ENCODE data around the gene GYPE.
"Not testable (repeated sequence)": the region's sequence is repeated elsewhere in the genome, so short reads cannot be mapped to it uniquely, and the experiment has no call there.

GYPE gene

DNA sequence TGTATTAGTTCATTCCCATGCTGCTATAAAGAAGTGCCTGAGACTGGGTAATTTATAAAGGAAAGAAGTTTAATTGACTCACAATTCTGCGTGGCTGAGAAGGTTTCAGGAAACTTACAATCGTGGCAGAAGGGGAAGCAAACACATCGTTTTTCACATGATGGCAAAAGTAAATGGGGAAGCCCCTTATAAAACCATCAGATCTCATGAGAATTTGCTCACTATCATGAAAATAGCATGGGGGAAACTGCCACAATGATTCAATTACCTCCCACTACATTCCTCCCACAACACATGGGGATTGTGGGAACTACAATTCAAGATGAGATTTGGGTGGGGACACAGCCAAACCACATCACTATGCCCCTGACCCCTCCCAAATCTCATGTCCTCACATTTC is 35.4 kb downstream of the GYPE start:
- DNase-seq (ENCODE audit: low read depth) = not testable (repeated sequence)

DNA sequence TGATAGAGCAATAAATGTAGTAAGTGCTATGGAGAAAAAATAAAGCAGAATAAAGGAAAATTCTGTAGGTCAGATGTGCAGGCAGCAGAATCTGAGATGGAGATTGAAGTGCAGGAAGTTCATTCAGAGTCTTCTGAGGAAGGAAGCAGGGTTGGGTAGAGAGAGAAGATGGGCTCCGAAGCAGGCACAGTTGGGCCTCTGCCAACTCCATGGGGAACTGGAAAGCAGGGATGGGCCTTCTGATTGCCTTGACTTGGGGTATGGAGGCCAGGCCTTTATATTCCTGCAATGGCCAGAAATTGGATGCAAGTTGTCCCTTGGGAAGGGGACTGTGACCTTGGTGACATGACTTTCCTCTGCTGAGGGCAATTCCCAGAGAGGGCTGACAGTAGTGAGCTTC is 42.6 kb downstream of the GYPE start:
- not testable (repeated sequence) for DNase-seq (ENCODE audit: low read depth)

DNA sequence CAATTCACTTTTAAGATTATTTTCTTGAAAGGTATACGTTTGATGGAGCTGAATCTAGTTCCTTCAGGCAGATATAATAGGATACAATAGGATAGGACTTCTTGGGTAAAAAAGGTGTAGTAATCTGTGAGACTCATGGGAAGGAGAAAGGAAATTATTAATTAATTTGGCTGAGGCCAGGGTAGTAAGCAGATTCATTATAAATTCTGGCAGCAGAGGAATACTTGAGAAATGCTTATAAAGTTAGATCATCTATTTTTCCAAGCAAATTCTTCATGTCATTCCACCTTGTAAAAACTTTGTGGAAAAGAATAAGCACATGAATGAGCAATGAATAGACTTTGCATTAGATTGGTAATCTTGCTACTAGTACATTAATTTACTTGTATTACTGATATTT is 46.9 kb downstream of the GYPE start:
- DNase-seq (ENCODE audit: low read depth) = no peak

DNA sequence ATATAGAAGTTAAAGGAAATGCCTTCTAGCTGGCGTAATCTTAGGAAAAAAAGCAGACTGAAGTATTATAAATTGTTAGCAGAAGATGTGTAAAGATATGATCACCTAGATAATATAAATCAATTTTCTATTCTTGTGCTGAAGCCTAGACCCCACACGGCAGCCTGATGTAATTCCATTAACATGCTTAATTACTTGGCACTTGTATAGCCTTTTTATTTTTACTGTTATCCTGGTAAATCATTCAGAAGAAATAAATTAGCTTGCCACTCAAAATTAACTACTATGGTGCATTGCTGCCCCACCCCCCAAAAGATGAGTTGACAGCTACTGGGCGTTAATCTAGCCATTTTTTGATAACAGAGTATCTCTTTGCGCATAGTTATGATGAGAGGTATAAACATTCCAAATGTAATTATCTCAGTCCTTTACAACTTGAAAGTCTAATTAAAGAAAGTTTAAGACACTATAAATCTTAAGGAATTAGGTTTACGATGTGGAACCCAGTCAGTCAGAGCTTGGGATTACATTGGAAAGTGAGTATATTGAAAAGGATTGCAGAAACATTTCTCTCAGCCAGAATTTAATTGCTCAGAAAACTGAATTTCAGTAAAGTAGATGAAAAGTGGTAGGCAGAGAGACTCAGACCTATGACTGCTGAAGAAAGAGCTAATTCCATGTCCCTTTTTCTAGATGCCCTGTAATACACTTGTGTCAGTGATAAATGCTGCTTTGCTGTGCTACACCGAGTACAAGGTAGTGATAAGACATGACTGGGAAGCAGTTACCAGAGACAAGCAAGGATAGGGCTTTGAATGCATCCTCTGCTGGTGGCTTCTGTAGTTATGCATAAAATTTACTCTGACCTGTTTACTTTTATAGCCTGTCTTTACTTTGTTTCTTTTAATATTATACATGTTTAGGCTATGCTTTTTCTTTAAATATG is 47.7 kb downstream of the GYPE start:
- DNase-seq (ENCODE audit: low read depth) = not testable (repeated sequence)

DNA sequence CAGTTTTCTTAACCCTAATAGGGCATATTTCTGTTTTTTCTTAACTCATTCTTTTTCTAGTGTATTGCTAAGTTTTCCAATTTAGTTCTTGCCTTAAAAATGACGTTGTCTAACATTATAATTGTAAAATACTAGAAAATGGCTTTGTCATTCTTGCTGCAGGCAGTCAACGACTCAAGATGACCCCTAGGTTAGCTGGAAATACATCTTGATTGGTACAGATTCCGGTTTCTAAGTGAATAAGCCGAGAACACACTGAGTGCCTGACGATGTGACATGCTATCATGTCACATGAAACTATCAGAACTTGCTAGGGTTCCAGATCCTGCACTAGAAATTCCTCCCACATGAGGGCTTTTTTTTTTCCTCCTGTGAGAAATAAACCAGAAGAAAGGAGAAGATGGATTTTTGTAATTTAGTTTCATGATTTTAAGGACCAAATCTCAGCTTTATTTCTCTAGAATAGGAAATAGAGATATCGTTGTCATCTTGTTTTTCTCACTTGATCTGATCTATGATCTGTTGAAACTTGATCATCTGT is 49.3 kb downstream of the GYPE start:
- DNase-seq (ENCODE audit: low read depth) = not testable (repeated sequence)

DNA sequence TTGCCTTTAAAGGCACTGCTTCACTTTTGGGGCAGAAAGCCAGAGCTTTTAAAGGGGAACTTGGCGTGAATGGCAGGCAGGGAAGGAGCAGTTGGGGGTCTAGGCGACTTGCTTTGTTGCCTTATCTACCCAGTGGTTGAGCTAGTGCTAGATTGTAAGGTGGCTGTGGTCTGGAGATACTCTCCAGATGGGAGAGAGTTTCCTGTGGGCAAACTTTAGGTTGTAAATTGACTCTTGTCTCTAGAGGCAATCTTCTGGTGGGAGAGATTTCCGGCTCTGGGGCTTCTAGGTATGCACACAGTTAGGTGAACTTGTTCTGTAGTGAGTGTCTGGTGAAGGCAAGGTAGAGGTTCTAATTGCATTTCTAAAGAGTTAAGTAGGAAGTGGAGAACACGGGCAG is 50.7 kb downstream of the GYPE start:
- DNase-seq (ENCODE audit: low read depth) = not testable (repeated sequence)

DNA sequence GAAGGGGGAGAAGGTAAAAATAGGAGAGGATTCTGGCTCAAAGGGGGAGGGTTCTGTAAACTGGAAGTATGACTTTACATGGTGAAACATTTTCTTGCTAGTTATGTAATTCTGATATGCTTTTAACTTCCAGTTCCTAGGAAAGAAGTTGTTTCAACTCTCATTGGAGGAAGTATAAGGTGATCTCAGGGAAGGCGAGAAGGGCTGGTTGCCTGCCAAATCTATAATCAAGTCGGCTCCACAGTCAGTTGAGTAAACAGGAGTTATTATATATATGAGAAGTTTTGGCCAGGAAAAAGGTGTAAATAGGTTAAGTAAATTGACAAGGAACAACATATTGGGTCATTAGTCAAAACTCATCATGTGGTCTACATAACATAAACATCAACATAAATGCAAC is 56.1 kb downstream of the GYPE start:
- DNase-seq (ENCODE audit: low read depth) = not testable (repeated sequence)

DNA sequence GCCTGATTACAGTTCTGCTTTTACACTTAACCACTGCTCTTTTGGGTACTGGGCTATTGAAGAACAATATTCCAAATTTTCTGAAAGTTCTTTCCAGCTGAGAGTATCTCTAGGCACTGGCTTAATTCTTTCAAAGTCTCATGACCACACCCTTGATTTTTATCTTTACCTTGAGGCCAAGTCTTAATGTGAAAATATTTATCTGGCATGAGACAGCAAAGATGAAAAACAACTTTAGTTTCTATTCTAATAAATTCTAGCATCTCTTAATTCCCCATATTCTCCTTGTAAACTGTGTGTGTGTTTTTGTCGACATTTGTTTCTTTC is 61.9 kb downstream of the GYPE start:
- not testable (repeated sequence) for DNase-seq (ENCODE audit: low read depth)

DNA sequence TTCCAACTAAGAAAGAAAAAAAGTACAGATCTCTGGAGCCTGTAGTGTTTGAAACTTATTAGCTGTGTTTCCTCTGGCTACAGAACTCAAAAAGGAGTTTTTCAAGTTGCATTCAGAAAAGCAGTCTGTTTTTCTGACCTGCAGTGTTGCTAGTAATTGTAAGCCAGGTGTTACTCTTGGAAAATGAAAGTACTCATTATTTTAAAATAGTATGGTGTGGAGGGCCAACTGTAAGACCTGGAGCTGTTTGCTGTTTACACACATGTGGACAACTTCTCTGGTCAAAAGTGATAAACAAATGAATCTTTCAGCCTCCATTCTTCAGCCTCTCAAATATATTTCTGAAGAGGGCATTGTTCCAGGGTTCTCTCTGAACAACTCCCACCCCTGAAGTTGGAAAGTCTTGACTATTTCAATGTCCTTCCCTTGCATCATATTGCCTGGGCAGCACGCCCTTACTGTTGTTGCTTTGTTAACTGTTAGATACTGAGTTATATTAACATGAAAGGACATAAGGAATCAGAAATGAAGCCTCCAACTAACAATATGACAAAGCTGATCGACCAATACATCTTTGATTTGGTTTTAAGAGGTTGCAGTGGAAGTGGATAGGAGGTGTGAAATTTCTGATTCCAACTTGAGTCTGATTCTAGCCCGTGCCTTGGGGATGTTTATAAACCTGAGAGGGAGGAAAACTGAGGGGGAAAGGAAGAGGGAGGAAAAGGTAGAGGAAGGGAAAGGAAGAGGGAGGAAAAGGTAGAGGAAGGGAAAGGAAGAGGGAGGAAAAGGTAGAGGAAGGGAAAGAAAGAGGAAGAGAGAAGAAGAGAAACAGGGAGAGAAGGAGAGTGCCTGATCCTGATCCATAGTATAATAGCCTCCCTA is 62.5 kb downstream of the GYPE start:
- not testable (repeated sequence) for DNase-seq (ENCODE audit: low read depth)

DNA sequence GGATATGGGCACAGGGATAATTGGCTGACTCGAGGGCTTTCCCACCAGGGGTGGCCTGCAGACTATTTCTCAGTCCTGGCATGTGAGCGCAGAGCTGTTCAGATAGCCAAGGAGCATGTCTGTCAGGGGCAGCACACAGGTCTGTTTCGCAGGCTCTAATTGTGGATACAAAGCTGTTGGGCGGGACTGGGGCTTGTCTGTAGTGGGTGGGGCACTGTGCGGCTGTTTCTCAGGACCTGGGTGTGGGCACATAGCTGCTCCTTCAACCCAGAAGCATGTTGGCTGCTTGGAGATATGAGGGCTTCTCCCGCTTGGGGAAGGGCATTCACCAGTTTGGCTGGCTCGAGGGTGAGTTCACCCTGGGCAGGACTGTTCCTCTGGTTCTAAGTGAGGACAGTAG is 65.9 kb downstream of the GYPE start:
- DNase-seq (ENCODE audit: low read depth) = not testable (repeated sequence)

DNA sequence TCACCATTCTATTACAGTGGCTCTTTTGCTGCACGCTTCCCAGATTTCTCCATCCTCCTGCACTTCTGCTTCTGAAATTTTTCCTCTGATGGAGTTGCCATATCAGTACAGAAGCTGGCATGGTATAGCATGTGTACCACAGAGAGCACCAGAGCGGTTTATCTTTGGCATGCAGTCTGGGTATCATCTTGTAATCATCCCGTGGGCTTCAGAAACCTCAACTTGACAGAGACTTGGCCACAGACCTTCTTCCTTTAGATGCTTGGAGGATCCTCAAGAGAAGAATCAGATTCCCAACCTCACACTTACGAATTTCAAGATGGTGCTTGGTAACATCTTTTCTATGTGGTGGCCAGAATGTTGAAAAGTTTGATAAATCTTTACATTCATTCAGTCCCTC is 71.2 kb downstream of the GYPE start:
- DNase-seq (ENCODE audit: low read depth) = not testable (repeated sequence)

DNA sequence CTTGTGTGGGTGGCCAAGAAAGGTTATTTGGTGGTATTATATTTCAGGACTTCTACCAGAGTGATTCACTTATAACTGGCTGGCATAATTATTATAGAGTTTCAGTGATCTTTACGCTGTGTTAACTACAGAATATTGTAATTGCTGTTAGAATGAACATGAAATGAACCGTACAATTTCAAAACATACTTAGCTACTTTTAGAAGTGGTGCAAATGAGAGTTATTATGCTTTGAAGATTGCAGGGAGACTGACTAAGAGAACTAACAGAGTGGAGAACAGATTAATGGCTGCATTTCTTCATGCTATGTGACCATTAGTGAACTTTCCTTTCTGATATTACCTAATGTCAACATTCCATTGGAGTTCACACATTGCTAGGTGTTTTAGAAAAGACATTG is 71.7 kb downstream of the GYPE start:
- not testable (repeated sequence) for DNase-seq (ENCODE audit: low read depth)

DNA sequence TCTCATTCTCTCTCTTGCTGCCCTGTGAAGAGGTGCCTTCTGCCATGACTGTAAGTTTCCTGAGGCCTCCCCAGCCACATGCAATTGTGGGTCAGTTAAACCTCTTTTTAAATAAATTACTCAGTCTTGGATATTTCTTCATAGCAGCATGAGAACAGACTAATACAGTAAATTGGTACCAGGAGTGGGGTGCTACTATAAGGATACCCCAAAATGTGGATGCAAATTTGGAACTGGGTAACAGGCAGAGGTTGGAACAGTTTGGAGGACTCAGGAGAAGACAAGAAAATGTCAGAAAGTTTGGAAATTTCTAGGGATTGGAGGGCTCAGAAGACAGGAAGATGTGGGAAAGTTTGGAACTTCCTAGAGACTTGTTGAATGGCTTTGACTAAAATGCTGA is 74.8 kb downstream of the GYPE start:
- DNase-seq (ENCODE audit: low read depth) = not testable (repeated sequence)

DNA sequence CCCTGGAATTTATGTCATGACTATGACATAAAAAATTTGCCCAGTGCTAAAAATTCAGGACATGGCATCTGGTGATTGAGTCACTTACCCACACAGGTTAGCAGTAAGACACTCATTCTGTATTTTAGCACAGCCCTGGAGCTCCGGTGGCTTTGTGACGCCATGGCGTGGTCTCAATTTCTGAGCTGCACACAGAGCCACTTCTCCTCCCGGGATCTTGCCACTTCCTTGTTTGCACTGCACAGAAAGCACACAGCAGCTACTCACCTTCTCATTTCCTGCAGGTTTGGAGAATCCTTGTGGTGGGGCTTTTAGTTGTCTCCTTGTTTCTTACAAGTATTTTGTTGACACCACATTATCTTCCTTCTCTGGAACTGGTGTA is 76.1 kb downstream of the GYPE start:
- DNase-seq (ENCODE audit: low read depth) = not testable (repeated sequence)
